HG02970 (cell line): ENCODE results near the gene CCDC142.

Source experiments
- ATAC-seq: cut with Tn5 transposase; IDR thresholded peaks from one replicate; pipeline ENCODE4 v1.9.1; 2021; ENCODE audit warnings: mild to moderate bottlenecking, moderate library complexity, moderate number of reproducible peaks; ENCODE audit not compliant: unreplicated experiment, low FRiP score

The CCDC142 gene, protein sequence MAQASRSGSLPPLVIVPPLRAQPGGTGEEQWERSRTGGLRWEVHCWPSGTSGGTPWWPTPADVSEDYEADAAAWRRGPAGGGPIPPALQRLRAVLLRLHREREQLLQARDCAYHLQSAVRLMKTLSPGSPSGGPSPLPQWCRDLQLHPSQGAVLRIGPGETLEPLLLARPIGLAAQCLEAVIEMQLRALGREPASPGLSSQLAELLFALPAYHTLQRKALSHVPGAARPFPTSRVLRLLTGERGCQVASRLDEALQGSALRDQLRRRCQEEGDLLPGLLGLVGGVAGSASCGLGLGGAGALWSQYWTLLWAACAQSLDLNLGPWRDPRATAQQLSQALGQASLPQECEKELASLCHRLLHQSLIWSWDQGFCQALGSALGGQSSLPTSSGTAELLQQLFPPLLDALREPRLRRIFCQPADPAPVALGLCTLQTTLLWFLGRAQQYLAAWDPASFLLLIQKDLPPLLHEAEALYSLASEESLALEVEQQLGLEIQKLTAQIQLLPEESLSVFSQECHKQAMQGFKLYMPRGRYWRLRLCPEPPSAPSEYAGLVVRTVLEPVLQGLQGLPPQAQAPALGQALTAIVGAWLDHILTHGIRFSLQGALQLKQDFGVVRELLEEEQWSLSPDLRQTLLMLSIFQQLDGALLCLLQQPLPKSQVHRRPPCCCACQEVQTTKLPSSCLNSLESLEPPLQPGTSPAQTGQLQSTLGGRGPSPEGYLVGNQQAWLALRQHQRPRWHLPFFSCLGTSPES

DNA sequence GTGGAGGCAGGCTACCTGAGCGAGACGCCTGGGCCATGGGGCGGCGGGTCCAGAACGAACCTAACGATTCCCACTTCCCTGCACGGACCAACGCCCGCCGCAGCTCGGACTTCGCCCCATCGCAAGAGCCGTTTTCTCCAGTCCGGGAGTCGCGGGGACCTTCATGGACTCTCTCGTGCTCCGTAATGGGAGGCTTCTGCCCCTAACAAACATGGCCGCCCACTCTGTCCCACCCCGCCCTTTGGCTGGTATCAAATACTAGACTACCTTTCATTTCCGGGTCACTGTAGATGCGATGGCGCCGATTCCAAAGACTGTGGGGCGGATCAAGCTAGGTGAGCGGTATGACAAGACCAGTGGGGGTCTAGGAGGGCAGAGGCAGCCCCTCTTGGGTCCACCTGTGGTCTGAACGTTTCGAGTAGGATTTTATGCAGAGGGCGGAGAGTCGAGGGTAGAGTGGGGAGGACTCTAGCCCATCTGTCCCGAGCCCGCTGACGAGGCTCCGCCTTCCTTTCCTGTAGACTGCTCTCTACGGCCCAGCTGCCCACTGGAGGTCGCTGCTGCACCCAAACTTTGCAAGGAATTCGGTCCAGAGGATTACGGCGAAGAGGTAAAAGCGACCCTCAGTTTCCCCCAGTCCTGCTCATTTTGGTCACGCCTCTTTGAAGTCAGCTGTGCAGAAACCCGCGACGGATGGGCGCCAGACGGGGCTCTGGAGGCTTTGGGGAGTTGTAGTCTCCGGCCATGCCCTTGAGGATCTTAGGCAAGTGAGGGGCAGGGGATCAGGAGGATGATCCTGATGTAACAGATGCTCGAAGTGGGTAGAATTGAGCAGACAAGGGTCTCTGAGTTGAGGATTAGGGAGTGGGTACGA lies at the start of gene CCDC142, which contains the start of gene TTC31:
Gene CCDC142, minus strand, starts transcription at position 198 of the 874 bp plus-strand sequence. Its CDS starts 161 bp downstream, at position 37.
Gene TTC31, plus strand, starts transcription at position 281 of the 874 bp plus-strand sequence. Its CDS starts 15 bp downstream, at position 296.
- ATAC-seq: peak; percentile 86

DNA sequence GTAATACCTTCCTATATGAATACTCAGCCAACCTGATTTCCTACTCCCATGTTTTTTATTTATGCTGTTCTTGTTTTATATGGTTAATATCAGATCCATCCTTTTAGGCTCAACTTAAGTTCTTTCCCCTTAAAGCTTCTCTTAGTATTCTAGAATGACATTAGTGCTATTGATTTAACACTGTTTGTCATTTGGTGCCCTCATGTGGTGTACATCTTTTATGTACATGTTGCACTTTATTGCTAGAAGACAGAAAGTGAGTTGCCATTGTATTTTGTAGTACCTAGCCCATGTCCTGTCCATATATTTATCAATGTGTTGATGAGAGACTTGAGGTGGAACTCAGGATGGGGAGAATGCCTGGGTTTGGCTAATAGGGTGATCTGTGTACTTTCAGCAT lies 49.4 kb upstream of the CCDC142 start:
- no peak for ATAC-seq

DNA sequence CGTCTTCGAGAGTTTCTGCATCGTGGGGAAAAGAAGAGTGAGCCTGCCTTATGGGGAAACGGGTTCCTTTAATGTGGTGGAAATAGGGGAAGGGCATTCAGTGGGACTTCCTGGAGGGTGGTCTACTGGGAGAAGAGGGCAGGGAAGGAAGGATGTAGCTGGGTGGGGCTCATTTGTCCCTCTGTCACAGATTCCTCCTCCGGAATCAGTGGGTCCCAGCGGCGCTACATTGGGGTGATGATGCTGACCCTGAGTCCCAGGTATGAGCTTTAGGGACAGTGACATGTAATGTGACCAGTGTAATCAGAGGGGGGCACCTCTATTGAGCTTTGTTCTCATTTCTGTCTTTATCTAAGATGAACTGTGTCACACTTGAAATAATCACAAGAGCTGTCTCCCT lies 48.9 kb upstream of the CCDC142 start:
- ATAC-seq: no peak

DNA sequence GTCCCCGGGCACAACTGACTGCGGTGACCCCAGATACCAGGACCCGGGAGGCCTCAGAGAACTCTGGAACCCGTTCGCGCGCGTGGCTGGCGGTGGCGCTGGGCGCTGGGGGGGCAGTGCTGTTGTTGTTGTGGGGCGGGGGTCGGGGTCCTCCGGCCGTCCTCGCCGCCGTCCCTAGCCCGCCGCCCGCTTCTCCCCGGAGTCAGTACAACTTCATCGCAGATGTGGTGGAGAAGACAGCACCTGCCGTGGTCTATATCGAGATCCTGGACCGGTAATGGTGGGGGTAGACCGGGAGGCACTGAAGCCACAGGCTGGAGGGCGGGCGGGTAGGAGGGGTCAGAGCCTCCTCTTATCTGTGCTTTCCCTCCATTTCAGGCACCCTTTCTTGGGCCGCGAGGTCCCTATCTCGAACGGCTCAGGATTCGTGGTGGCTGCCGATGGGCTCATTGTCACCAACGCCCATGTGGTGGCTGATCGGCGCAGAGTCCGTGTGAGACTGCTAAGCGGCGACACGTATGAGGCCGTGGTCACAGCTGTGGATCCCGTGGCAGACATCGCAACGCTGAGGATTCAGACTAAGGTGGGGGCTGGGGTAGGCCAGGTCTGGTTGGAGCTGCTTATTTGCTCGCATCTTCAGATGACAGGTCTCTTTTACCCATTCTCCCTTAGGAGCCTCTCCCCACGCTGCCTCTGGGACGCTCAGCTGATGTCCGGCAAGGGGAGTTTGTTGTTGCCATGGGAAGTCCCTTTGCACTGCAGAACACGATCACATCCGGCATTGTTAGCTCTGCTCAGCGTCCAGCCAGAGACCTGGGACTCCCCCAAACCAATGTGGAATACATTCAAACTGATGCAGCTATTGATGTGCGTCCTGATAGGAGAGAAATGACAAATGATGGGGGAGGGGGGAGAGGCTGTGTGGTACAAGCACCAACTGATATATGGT lies 47.7 kb upstream of the CCDC142 start:
- ATAC-seq: peak; percentile 27

DNA sequence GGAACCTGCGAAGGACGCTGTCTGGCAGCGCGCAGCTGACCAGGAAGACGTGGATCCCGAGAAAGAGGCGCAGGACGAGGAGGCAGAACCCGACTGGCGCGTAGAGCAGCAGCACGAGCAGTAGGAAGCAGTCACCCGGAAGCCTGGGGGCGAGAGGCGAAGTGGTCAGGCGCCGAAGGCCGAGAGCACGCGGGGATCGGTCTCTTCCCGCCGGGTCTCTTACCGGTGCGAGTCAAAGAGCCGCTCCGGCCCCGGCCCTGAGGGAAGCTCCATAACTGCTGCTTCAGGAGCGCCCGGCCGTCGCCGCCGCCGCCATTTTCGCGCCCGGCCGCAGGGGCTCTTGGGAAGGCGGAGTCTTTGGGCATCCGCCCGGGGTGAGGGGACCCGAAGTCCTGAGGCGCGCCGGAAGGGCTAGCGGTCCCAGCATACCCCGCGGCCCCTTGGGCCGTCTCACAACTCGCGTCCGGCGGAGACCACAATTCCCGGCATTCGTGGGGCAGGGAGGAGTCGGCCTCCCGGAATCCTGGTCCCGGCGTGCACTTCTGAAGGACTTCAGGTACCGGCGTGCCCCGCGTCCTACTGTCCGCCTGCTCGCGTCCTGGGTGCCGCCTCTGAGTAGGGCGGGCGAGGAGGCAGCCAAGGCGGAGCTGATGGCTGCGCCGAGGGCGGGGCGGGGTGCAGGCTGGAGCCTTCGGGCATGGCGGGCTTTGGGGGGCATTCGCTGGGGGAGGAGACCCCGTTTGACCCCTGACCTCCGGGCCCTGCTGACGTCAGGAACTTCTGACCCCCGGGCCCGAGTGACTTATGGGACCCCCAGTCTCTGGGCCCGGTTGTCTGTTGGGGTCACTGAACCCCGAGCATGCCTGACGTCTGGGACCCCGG lies 46.8 kb upstream of the CCDC142 start, which contains the start of the genes AUP1 and HTRA2:
Gene AUP1, minus strand, starts transcription at position 350 of the 882 bp plus-strand sequence. Its CDS starts 77 bp downstream, at position 273.
Gene HTRA2, plus strand, starts transcription at position 577 of the 882 bp plus-strand sequence. Its CDS starts 74 bp downstream, at position 651.
- ATAC-seq: peak; percentile 80

DNA sequence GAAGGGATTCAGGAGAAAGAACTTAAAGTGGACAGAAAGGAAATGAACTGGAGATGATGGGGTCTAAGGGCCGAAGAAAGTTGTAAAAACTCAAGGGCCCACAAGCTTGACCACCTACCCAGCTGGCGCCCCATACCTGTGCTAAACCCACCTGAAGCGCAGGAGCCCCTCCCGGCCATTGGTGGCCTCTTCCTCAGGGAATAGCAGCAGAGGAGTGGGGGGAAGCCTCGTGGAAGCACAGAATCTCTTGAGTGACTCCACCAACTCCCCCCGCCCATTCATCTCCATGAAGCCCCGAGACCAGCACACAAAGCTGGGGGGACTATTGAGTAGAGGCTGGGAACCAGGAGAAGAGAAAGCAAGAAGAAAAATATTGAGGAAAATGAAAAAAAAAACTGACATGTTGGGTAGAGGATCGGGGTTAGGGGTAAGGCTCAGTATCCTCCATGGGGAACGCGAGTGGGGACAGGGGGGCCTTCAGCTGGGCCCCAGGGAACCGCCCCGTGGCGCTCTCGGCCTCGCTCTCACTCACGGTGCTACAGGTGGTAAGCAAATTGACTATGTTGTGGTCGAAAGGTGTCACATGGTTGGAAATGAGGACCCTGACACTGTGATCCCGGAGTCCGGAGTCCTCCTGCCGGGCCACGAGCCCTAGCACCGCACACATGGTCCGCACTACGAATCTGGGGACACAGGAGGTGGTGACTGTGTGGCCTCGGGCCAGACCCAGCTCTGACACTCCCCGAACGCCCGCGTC lies 46.0 kb upstream of the CCDC142 start:
- peak; percentile 4 for ATAC-seq

DNA sequence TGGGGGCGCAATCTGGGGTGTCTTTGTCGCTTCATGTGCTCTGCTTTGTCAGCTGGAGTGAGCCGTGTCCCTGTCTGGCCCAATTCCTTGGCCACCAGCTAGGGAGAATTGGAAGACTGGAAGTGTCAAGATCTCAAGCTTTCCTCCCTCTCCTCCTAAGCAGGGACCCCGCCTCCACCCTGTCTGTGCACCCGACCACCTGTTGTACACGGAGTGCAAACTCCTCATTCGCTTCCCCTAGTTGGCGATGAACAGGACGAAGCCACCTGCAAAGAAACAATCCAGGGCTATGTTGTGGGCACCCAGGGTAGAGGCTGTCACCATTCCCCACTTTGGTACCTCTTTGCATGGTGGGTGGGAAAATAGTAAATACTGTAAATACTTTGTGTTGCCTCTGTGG lies 44.9 kb upstream of the CCDC142 start:
- no peak for ATAC-seq

DNA sequence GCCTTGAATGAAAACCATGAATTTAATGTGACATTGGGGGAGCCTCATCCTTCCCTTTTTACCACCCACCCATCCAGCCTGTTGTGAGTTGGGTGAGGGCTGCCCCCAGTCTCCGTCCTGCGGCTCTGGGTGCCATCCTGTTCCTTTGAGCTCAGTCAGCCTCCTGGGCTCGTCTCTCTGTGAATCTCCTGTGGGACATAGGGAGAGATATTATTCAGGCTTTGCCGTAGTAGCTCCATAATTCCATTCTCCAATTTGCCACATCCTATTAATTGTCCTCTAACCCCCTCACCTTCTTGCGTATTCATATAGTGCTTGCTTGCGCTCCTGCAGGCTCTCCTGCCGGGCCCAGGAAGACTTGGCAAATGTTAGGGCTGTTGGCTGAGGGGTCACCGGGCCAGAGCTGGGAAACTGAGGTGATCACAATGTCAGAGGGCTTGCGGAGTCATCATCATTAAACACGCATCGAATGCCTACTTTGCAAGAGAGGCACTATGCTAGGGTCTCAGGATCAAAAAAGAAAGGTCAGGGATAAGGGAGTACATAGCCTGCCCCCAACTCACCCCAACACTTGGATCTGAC lies 43.9 kb upstream of the CCDC142 start:
- no peak for ATAC-seq

DNA sequence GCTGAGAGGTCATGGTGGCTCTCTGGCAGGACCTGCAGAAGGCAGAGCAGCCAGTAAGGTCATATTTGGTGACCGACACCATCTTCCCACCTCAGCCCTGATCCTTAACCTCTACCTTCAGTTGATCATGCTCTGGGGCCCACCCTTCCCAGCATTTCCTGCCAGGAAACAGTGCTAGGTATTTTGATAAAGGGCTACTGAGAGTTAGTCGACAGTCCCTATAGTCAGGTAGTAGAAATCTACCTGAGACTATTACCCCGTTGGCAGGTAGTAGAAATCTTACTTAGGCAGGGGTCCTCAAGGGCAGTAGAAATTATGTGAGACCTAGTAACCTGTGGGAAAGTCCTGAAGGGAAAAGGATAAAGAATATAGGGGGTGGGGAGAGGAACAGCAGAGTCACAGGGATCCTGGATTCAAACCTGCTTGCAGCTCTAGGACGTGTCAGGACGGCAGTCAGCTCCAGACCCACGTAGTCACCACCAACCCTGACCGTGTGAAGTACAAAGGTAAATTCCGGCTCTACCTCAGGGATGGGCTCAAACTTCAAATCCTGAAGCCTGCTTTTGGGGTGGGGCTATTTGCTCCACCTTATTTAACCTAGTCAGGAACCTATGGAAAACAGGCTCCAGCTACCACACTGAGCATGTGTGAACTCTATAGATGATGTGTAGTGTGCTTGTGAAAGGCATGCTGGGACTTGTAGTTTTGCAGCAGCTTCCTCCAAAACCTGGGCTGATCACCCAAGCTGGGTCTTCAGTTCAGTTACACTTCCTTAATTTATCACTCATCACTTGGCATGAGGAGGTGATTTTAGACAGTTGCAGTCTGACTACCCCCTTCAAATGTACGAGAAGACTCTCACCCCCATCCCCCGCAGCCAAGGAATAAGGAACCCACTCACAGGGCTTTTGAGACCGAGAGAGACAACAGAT lies 43.2 kb upstream of the CCDC142 start, which contains the start of gene DQX1:
Gene DQX1, minus strand, starts transcription at position 515 of the 932 bp plus-strand sequence. Its CDS starts 502 bp downstream, at position 13.
- ATAC-seq: no peak

DNA sequence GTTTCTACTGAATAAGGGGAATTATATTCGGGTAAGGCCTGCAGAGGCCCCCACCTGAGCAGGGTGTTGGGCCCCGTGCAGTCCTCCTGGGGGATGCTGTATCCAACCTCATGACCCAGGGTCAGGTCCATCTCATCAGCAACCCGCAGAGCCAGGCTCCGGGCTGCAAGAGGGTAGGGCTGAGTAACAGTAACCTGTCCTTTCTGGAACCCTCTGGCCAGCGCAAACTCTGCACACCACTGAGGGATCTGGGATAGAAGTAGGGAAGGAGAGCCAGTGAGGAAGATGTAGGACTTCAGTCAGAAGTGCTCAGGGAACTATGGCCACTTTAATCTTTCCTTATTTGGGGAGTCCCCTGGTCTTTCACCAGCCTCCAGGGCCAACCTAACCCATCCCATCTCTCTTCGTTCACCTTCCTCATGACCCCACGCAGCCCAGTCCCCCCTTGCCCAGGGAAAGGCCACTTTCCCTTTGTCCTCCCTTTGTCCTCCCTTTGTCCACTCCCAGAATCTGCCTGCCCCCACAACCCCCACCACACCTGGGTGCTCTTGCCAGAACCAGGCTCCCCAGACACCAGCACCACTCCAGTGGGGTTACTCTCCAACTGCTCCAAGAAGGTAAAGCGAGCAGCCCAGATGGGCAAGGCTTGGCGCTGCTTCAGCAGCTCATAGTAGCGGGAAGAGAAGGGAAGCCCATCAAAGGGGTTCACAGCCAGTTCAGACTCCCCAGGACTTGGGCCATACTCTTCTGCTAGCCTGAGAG lies 42.3 kb upstream of the CCDC142 start:
- ATAC-seq: no peak

DNA sequence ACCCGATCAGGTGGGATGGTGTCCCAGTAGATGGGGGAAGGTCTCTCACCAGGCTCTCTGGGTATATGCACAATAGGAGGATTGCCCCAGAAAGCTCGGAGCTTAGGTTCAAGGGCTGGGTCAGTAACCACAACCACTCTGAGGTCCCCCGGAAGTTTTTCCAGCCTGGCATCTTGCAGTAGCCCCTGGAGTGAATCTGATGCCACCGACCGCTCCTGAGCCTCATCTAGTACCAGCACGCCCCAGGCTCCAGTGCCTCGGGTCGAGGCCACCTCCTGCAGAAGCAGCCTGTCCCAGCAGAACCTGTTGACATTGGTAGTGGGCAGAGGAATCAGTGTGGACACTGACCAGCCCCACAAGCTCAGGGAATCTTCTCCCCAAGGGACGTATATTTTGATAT lies 41.2 kb upstream of the CCDC142 start:
- ATAC-seq: no peak

DNA sequence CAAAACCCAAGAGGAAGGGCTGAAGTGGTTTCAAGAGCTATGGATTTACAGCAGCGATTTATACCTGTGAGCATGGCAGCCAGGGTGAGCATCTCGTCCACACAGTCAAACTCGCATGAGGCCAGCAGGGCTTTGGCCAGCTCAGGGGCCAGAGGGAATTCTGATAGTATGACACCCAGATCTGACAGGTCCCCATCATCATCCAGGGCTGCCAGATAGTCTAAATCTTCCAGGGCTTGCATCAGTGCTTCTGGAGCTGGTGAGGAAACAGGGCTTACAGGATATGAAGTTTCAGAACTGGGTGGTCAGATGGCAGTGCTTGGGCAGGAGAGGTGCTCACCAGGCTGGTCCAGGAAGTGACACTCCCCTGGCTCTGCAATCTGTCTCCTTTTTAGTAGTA lies 39.7 kb upstream of the CCDC142 start:
- no peak for ATAC-seq

DNA sequence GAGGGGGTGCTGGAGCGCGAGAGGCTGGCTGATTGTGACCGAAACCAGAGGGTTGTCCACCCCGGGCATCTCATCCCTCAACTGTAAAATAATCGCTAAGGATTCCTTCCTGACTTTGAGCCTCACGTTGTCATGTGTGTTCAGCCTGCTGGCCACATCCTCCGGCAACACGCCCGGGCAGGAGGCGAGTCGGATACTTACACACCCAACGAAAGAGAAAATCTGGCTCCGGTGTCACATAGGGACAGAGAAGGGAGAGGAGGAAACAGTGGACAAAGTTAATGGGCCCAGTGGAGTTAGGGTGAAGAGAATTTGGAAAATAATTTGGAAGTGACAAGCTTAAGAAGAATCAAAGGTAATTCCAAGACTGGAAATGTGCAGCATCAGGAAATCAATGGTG lies 33.9 kb upstream of the CCDC142 start:
- no peak for ATAC-seq

DNA sequence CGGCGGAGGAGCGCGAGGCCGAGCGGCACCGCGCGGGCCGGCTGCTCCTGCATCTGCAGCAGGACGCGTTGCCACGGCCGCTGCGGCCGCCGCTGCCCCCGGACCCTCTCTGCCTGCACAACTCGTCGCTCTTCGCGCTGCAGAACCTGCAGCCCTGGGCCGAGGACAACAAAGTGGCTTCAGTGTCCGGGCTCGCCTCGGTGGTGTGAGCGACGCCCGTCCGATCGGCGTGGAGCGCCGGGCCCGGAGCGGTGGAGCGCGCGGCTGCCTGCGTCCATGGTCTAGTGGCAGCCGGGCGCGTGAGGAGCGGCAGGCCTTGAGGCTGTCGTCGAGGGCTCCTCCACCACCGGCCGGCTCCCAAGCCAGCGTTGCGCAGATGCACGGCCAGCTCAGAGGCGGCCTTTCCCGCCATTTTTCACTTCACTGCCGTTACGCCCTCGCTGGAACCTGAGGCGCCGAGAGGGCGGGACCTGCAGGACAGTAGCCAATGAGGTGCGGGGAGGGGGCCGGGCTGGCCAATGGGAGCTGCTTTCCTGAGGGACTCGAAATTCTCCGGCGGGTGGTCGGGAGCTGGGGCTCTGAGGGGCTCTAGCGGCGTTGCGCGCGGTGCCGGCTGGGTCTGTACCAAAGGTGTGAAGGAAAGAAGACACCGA lies 33.3 kb upstream of the CCDC142 start:
- ATAC-seq: no peak
